GM19043 (cell line): ENCODE data around the gene OR52W1.
A peak's percentile ranks its signal among the peaks of the same experiment; 100 is the strongest.
"Not testable (repeated sequence)": the region's sequence is repeated elsewhere in the genome, so short reads cannot be mapped to it uniquely, and the experiment has no call there.

Experiments
- ATAC-seq: cut with Tn5 transposase; IDR thresholded peaks from one replicate; pipeline ENCODE4 v1.9.1; 2021; ENCODE audit warnings: low read depth; ENCODE audit not compliant: unreplicated experiment

Gene OR52W1

DNA sequence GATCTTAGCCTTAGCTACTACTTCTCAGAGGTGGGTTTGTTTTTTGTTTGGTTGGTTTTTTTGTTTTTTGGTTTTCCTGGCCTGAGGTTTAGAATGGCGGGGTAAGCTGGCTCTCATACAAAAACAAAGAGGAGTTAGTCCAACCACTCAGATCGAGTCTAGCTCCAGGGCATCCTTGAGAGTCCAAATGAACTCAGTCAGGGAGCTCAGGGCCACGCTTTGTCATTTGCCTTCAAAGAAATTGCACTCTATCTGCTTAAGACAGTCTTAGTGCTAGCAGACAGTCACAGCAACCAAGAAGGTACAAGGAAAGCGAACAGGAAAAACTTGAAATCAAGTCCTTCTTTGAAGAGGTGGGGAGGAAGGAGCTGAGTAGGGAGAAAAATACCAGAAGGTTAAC lies 17.5 kb downstream of the OR52W1 start:
- no peak for ATAC-seq

GRCh38 chr11:6217722-6218121 lies 18.7 kb downstream of the OR52W1 start:
- ATAC-seq, result no peak

GRCh38 chr11:6219359-6219758 lies 20.3 kb downstream of the OR52W1 start:
- no peak for ATAC-seq

DNA sequence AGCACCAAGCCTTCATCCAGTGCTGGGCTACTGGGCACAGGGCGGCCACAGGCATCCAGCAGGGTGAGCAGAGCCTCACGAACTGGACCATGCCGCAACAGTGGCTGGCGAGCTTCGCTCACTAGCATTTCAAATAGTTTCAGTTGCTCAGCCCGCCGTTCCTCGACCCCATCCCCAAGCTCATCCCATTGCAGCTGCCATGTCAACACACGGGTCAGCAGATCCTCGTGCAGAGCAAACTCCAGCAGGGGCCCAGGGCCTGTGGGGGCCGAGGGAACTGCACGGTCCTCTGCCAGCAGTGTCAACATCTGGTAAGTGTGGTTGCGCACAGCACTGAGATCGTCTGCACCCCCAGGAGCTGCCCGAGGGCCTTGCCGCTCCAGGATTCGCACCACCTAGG lies 24.8 kb downstream of the OR52W1 start:
- ATAC-seq, result no peak

GRCh38 chr11:6224421-6224820 lies 25.4 kb downstream of the OR52W1 start:
- no peak for ATAC-seq

DNA sequence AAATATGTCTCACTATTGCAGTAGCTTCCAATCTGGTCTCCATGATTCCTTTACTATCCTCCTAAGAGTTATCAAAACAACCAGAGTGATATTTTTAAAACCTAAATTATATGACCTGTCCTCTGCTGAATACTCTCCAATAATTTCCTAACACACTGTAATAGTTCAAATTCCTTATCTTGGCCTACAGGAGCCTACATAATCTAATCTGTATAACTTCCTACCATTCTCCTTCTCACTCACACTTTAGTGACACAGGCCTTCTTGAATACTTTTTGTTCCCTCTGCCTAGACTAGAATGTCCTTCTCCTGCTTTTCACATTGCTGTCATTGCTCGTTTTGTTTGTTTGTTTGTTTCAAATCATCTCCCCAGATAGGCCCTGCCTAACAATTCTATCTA lies 26.0 kb downstream of the OR52W1 start:
- no peak for ATAC-seq

DNA sequence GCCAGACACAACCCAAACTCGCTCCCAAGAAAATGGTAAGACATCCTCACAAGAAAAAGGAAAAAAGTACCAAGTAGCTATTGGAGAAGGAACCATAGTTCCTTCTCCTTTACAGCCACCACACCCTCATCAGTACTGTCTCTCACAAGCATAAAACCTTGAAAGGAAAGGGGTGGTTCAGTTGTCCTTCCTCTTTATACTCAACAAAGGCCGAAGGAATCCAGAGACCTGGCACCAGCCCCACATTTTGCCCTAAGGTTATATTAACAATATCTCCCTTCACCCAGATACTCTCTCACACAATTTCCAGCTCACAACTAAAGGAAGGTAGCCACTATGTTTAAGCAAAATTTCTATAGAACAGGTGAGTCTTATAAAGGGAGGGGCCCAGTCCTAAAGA lies 26.9 kb downstream of the OR52W1 start:
- no peak for ATAC-seq

- no peak for ATAC-seq
These were observed 29.5 kb downstream of the OR52W1 start for GRCh38 chr11:6228520-6228919.

DNA sequence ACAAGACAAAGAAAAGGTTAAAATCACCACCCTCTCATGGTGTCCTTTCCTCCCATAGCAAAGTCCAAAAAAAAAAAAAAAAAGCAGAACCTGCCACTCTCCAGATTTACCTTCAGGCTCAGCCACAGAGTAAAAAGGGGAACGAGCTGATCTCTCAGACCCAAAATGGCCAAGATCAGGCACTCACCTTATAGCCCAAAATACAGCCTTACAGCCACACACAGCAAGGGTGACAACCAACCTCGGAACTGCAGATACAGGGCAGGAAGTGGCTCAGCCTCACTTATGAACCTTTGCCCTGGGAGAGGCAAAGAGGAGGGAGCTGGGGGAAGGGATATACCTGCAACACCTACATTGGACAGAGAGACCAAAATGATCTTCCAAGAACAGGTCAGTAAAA lies 30.9 kb downstream of the OR52W1 start:
- no peak for ATAC-seq

- ATAC-seq, result no peak
These were observed 33.9 kb downstream of the OR52W1 start for GRCh38 chr11:6232899-6233298.

- no peak for ATAC-seq
These were observed 35.0 kb downstream of the OR52W1 start for GRCh38 chr11:6233984-6234386.

DNA sequence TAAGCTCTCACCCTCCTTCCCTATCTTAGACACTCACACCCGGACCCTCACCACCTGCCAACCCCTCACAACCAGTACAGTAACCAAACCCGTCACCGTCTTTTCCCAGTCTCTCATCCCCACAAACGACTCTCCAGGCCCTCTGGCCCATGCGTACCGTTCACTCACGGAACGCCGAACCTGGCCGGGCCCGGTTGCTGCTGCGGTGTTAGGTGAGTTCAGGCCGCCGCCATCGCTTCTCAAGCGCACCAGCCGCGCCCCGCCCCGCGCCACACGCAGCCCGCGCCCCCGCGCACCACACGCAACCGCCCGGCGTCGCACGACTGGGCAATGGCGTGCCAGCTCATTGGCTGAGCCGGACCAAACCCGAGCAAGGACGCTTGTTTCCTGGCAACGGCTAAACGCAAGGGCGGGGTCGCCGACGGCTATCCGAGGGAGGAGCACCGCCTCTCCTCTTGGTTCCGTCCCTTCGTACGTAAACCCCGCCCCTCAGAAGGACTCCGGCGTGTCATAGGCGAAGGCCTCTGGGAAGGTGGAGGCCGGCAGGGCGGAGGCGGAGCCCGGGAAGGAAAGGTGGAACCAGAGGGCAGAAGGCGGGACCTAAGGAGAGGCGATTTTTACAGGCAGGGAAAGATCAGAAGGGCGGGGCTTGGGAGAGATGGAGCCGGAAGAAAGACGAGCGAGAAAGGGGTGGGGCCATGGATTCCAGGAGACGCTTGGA lies 35.5 kb downstream of the OR52W1 start, which contains the start of gene FHIP1B:
Gene FHIP1B (minus strand): TSS at position 250 of the 721 bp plus-strand sequence. CDS start 10,120 bp downstream, outside the sequence.
- peak; percentile 90 for ATAC-seq

DNA sequence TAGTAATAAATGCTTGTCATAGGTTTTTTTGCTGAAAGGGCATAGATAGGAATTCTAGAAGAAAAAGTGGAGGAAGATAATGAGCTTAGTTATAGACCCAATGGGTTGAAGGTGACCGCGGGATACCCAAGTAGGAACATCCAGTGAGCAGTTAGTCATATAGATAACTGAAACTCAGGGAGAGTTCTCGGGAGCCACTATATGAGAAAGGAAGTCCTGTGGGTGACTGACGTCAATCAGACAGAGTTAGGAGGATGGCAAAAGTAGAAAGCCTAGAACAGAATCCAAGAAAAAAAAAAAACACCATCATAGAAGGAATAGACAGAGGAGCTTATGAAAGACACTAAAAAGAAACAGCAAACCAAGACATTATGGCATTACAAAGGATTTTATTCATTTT lies 38.2 kb downstream of the OR52W1 start:
- no peak for ATAC-seq

- no peak for ATAC-seq
These were observed 38.8 kb downstream of the OR52W1 start for GRCh38 chr11:6237761-6238302.

DNA sequence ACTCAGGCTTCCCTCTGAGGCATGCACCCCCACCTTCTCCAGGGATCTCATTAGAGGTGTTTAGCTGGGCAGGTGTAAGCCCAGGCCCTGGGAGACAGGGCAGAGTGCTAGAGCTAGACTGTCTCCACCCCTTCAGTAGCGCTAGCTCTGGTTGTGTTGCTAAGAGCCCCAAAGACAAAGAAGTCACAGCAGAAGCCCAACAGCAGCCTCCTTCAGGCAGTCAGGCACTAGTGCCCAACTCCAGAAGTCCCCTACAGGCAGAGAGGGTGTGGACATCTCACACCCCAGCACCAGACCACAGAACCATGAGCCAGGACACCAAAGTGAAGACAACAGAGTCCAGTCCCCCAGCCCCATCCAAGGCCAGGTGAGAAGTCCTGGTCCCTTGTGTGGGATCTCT lies 39.9 kb downstream of the OR52W1 start, which contains the start of gene CNGA4:
Gene CNGA4 (plus strand): TSS at position 188 of the 400 bp plus-strand sequence. CDS start 118 bp downstream, at position 306.
- ATAC-seq, result no peak

GRCh38 chr11:6240139-6240538 lies 41.1 kb downstream of the OR52W1 start:
- no peak for ATAC-seq

DNA sequence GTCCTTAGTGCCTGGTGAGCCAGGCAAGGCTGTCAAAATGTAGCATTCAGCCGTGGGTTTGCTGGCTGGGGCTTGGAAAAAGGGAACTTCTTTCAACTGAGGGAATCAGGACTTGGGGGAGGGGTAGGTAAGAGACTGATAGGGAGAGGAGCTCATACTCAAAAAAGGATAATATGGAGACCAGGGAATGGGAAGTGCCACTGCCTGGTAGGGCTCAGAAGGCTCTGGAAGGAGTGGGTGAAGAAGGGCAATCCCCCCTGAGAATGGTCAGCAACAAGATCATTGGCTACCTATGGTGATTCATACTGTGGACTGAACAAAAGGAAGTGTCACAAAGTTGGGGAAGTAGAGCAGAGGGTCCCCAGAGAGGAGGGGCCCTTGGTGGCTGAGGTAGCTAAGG lies 41.8 kb downstream of the OR52W1 start:
- ATAC-seq, result no peak

GRCh38 chr11:6241316-6241715 lies 42.3 kb downstream of the OR52W1 start:
- no peak for ATAC-seq

GRCh38 chr11:6245536-6245935 lies 46.5 kb downstream of the OR52W1 start:
- ATAC-seq, result no peak

DNA sequence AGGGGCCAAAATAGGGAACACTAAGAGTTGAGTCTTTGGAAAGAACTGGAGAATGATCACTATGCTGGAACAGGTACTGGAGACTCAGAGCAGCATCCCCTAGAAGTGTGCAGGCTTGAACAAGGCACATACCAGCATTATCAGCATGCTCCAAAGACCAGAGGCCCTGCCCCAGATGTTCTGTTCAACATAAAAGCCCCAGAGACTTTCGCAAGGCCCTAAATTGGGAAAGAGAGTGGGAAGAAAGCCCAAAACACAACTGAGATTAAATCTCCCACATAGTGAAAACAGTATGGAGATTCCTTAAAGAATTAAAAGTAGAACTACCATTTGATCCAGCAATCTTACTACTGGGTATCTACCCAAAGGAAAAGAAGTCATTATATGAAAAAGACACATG lies 49.2 kb downstream of the OR52W1 start:
- no peak for ATAC-seq

- not testable (repeated sequence) for ATAC-seq
These were observed 49.9 kb downstream of the OR52W1 start for GRCh38 chr11:6248897-6249296.
